Choroid plexus epithelial cell (primary cell): ENCODE measurements around the gene TXLNA.
"Not testable (repeated sequence)": the region's sequence is repeated elsewhere in the genome, so short reads cannot be mapped to it uniquely, and the experiment has no call there.

Experiments used
- DNase-seq: peaks from one replicate; pipeline ENCODE4 v3.0.0-alpha.2; 2010; ENCODE audit warnings: low read depth
- H3K4me3 ChIP-seq: 2 replicates; pipeline ENCODE4 v1.5.1; 2011; ENCODE audit warnings: low read depth, mild to moderate bottlenecking, control low read depth, low read length, moderate library complexity
- CTCF ChIP-seq: conservative IDR thresholded peaks from 2 replicates; pipeline ENCODE4 v1.5.1; 2011; ENCODE audit warnings: low read depth, mild to moderate bottlenecking, control low read depth, inconsistent platforms, low read length, moderate library complexity

The TXLNA gene

GRCh38 chr1:32179443-32180185 is at the start of gene TXLNA:
Gene TXLNA, plus strand, starts transcription at chr1:32179675. Its CDS starts 671 bp downstream, at chr1:32180346.
- TF ChIP-seq CTCF = no peak
- peak; percentile 95 for DNase-seq

DNA sequence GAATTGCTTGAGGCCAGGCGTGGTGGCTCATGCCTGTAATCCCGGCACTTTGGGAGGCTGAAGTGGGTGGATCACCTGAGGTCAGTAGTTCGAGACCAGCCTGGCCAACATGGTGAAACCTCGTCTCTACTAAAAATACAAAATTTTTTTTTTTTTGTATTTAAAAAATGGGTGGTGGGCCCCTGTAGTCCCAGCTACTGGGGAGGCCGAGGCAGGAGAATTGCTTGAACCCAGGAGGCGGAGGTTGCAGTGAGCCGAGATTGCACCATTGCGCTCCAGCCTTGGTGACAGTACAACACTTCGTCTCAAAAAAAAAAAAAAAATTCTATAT is 45.6 kb upstream of the TXLNA start:
- H3K4me3 ChIP-seq, DNase-seq: not testable (repeated sequence)

More at GRCh38 chr1:32179443-32180185, at the start of gene TXLNA:
- peak within 1 kb of the TSS; percentile 77 for H3K4me3 ChIP-seq

DNA sequence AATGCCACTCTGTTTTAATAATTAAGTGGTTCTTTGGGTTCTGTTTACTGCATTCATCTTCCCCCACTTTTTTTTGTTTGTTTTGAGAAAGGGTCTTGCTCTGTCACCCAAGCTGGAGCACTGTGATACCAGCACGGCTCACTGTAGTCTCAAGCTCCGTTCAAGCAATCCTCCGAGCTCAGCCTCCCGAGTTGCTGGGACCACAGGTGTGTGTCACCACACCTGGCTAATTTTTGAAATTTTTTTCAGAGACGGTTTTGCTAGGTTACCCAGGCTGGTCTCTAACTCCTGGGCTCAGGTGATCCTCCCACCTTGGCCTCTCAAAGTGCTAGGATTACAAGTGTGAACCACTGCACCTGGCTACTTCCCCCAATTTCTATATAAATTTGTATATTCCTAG is 42.4 kb upstream of the TXLNA start:
- DNase-seq = no peak
- no peak overlapping the region for H3K4me3 ChIP-seq
- TF ChIP-seq CTCF = no peak

DNA sequence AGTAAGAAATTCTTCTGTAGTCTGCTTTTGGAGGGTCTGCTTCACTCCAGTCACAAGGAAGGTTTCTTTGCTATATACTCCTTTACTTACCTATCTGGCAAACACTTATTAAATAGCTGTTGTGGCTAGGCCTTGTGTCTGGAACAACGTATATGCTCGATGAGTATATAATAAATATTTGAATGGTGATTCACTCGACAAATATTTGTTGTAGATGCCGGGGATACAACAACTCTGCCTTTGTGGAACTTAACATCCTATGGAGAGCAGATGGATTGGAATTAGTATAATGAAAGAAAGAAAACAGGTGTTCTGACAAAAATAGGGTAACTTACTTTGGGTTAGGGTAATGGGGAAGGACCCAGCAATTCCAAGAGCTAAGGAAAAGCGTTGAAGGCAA is 40.5 kb upstream of the TXLNA start:
- no peak overlapping the region for H3K4me3 ChIP-seq
- TF ChIP-seq CTCF = no peak
- peak; percentile 56 for DNase-seq

DNA sequence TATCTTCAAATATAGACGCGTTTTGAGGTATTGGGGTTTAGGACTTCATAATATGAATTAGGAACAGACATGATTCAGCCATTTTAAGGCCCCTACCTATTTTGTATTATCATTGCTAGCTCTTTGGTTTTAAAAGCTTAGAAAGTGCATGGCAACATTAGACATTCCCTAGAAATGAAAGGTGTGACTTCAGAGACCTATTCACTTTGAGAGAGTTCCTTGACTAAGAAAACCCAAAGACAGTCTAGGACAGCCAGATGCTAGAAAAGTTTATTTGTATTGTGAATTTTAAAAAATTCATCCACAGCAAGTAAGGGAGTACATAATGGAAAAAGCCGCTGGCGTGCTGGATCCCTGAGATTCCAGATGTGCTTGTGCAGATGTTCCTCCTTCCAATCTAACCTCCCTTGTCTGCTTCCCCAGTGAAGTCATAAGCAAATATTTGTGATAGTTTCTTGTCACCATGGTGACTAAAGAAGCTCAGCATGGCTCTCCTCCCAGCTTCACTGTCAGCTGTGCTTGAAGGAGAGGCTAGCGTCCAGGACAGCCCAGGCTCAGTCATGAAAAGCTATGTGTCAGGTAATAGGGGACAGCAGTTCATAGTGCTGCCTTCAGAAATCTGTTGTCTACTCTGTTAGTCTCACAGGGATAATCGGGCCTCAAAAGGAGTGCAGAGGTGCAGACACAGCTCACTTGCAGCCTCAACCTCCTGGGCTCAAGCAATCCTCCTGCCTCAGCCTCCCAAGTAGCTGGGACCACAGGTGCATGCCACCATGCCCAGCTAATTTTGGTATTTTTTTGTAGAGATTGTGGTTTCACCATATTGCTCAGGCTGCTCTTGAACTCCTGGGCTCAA is 36.8 kb upstream of the TXLNA start:
- no peak for TF ChIP-seq CTCF
- DNase-seq = peak; percentile 87

DNA sequence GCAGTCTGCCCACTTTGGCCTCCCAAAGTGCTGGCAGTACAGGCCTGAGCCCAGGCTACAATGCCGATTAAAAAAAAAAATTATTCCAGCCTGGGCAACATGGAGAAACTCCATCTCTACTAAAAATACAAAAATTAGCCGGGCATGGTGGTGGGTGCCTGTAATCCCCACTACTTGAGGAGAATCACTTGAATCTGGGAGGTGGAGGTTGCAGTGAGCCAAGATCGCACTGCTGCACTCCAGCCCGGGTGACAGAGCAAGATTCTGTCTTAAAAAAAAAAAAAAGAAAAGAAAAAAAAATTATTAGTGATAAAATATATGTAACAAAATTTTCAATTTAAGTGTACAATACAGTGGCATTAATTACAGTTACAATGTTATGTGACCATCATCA is 36.2 kb upstream of the TXLNA start:
- not testable (repeated sequence) for H3K4me3 ChIP-seq, DNase-seq

More for the DNA sequence above, 36.8 kb upstream of the TXLNA start:
- H3K4me3 ChIP-seq = no peak overlapping the region

- no peak overlapping the region for H3K4me3 ChIP-seq
- TF ChIP-seq CTCF = no peak
- DNase-seq = no peak
Measured at GRCh38 chr1:32144033-32144432, 35.4 kb upstream of the TXLNA start.

DNA sequence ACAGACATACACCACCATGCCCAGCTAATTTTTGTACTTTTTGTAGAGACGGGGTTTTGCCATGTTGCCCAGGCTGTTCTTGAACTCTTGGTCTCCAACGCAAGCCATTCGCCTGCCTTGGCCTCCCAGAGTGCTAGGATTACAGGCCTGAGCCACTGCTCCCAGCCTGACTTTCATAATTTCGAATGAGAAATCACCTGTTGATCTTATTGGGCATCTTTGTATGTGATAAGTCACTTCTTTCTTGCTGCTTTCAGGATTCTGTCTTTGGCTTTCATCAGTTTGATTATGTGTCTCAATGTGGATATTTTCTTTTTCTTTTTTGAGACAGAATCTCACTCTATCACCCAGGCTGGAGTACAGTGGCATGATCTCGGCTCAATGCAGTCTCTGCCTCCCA is 31.7 kb upstream of the TXLNA start:
- H3K4me3 ChIP-seq, DNase-seq: not testable (repeated sequence)
